ENCODE measurements around the gene GOLPH3.
"Not testable (repeated sequence)": the region's sequence is repeated elsewhere in the genome, so short reads cannot be mapped to it uniquely, and the experiment has no call there.

GOLPH3 gene

DNA sequence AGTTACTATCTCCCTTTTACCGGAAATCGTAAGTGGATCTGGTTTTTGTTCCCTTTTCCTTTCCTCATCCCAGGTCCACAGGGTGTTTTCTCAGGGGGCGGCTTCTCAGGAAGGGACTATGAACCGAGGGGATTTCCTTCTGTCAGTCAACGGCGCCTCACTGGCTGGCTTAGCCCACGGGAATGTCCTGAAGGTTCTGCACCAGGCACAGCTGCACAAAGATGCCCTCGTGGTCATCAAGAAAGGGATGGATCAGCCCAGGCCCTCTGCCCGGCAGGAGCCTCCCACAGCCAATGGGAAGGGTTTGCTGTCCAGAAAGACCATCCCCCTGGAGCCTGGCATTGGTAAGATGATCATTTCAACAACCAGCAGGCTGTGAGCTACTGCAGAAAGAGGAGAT, 75.8 kb downstream of the GOLPH3 start:
- no peak for DNase-seq

DNA sequence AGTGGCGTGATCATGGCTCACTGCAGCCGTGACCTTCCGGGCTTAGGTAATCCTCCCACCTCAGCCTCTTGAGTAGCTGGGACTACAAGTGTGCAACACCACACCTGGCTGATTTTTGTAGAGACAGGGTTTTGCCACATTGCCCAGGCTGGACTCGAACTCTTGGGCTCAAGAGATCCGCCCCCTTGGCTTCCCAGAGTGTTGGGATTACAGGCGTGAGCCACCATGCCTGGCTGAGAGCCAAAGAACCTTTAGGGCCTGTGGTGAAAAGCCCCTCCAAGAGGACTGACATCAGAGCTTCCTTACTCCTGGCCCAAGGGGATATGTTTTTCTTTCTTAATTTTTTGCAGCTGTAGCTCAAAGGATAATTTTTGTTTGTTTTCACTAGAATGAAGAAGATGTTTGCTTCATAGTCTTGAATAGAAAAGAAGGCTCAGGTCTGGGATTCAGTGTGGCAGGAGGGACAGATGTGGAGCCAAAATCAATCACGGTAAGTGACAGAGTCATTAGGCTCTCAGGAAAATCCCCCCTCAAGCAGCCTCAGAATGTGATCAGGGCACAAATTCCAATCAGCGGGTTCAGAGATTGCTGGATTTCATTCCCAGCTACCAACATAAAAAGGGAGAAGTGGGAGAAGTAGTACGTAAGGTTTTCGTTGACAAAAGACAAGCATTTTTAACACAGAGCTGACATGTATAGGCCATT, 77.1 kb downstream of the GOLPH3 start:
- DNase-seq, result no peak

DNA sequence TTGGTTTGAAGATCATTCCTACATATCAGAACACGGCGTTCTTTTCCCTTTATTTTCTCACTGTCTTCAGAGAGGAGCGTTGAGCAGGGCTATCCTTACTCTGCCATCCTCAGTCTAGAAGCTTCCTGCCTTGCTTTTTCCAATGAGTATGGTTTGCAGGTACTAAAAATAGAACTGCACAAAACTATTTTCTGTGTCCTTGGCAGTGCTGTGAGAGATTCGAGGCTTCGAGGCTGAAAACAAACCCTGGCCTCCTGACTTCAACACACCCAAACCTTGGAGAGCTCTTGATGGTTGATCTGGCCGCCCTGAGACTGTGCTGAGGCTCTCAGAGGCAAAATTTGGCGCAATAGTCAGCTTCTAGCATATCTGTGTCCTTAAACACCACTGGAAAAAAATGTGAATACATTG, 78.9 kb downstream of the GOLPH3 start:
- no peak for DNase-seq

DNA sequence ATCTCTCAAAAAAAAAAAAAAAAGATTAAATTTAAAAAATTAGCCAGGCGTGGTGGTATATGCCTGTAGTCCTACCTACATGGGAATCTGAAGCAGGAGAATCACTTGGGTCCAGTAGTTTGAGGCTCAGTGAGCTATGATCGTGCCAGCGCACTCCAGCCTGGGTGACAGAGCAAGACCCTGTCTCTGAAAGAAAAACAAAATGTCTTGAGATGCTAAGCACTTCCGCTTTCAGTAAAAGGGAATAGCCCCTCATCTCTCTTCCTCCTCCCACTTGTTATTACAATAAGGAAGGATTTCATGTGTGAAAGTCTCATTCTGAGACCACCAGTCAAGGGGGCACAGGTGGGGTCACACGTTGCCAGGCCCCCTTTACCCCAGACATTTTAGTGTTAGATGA, 79.4 kb downstream of the GOLPH3 start:
- DNase-seq, result no peak

DNA sequence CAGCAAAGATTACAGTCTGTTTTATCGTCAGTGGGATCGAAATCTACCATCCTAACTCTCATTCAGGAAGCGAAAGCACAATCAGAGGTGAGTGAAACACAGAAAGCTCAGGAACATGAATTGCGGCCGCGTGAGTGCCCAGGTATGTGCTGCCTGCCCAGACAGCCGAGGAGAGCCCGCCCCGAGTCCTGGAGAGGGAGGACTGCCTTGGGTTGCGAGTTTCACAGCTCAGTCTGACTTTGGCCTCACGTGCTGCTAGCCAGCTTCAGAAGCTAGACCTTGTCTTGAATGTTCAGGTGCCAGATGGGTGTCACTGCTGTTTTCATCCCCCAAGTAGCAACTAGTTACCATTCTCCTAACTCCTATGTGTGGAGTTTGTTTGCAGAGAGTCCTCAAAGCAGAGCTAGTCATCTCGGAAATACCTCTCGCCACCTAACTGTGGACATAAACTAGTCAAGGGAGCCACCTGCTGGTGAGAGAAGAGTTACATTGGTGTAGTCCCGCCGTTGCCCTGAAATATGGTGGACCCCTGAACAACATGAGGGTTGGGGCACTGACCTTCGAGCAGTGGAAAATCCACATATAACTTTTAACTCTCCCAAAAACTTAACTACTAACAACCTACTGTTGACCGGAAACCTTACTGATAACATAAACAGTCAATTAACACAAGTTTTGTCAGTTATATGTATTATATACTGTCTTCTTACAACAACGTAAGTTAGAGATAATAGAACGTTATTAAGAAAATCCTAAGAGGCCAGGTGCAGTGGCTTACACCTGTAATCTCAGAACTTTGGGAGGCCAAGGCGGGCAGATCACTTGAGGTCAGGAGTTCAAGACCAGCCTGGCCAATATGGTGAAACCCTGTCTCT, 80.9 kb downstream of the GOLPH3 start:
- peak; percentile 75 for DNase-seq

DNA sequence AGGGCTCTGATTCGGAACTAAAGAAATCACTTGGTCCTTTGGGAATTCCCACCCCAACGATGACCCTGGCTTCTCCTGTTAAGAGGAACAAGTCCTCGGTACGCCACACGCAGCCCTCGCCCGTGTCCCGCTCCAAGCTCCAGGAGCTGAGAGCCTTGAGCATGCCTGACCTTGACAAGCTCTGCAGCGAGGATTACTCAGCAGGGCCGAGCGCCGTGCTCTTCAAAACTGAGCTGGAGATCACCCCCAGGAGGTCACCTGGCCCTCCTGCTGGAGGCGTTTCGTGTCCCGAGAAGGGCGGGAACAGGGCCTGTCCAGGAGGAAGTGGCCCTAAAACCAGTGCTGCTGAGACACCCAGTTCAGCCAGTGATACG, 83.4 kb downstream of the GOLPH3 start:
- DNase-seq, result no peak

DNA sequence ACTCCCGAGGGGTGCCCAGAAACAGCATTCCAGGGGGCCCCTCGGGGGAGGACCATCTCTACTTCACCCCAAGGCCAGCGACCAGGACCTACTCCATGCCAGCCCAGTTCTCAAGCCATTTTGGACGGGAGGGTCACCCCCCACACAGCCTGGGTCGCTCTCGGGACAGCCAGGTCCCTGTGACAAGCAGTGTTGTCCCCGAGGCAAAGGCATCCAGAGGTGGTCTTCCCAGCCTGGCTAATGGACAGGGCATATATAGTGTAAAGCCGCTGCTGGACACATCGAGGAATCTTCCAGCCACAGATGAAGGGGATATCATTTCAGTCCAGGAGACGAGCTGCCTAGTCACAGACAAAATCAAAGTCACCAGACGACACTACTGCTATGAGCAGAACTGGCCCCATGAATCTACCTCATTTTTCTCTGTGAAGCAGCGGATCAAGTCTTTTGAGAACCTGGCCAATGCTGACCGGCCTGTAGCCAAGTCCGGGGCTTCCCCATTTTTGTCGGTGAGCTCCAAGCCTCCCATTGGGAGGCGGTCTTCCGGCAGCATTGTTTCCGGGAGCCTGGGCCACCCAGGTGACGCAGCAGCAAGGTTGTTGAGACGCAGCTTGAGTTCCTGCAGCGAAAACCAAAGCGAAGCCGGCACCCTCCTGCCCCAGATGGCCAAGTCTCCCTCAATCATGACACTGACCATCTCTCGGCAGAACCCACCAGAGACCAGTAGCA, 83.9 kb downstream of the GOLPH3 start:
- DNase-seq, result no peak

DNA sequence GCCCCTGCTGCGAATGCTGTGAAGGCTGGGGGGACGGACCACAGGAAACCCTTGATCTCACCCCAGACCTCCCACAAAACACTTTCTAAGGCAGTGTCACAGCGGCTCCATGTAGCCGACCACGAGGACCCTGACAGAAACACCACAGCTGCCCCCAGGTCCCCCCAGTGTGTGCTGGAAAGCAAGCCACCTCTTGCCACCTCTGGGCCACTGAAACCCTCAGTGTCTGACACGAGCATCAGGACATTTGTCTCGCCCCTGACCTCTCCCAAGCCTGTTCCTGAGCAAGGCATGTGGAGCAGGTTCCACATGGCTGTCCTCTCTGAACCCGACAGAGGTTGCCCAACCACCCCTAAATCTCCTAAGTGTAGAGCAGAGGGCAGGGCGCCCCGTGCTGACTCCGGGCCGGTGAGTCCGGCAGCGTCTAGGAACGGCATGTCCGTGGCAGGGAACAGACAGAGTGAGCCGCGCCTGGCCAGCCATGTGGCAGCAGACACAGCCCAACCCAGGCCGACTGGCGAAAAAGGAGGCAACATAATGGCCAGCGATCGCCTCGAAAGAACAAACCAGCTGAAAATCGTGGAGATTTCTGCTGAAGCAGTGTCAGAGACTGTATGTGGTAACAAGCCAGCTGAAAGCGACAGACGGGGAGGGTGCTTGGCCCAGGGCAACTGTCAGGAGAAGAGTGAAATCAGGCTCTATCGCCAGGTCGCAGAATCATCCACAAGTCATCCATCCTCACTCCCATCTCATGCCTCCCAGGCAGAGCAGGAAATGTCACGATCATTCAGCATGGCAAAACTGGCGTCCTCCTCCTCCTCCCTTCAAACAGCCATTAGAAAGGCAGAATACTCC, 84.7 kb downstream of the GOLPH3 start:
- no peak for DNase-seq

DNA sequence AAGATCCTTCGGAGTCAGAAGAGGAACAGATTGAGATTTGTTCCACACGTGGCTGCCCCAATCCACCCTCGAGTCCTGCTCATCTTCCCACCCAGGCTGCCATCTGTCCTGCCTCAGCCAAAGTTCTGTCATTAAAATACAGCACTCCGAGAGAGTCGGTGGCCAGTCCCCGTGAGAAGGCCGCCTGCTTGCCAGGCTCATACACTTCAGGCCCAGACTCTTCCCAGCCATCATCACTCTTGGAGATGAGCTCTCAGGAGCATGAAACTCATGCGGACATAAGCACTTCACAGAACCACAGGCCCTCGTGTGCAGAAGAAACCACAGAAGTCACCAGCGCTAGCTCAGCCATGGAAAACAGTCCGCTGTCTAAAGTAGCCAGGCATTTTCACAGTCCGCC, 85.9 kb downstream of the GOLPH3 start:
- no peak for DNase-seq

DNA sequence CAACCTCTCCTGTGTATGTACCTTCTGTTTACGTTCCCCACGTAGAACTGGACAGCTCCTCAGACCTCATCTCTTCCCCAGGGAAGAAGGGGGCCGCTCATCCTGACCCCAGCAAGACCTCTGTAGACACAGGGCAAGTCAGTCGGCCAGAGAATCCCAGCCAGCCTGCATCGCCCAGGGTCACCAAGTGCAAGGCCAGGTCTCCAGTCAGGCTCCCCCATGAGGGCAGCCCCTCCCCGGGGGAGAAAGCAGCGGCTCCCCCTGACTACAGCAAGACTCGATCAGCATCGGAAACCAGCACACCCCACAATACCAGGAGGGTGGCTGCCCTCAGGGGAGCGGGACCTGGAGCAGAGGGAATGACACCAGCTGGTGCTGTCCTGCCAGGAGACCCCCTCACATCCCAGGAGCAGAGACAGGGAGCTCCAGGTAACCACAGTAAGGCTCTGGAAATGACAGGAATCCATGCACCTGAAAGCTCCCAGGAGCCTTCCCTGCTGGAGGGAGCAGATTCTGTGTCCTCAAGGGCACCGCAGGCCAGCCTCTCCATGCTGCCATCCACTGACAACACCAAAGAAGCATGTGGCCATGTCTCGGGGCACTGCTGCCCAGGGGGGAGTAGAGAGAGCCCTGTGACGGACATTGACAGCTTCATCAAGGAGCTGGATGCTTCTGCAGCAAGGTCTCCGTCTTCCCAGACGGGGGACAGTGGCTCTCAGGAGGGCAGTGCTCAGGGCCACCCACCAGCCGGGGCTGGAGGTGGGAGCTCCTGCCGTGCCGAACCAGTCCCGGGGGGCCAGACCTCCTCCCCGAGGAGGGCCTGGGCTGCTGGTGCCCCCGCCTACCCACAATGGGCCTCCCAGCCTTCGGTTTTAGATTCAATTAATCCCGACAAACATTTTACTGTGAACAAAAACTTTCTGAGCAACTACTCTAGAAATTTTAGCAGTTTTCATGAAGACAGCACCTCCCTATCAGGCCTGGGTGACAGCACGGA, 86.7 kb downstream of the GOLPH3 start:
- DNase-seq, result no peak

DNA sequence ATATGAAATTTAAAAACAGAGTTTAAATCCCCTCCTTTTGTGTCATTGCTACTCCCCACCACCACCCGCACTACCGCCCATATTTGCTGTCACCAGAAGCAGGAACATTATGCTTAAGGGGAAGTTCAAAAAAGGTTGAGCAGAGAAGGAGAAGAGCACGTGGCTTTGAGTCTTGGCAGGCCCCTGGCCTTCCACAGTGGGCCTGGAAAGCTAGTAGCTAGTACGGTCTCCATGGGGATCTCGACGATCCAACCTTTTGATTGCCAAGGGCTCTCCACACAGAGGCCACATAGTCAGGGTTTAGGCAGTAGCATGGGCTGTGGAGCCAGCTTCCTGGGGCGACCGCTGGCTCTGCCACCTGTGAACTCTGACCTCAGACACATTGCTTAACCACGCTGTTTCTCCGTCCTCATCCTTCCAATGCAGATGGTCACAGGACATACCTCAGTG, 90.1 kb downstream of the GOLPH3 start:
- no peak for DNase-seq

DNA sequence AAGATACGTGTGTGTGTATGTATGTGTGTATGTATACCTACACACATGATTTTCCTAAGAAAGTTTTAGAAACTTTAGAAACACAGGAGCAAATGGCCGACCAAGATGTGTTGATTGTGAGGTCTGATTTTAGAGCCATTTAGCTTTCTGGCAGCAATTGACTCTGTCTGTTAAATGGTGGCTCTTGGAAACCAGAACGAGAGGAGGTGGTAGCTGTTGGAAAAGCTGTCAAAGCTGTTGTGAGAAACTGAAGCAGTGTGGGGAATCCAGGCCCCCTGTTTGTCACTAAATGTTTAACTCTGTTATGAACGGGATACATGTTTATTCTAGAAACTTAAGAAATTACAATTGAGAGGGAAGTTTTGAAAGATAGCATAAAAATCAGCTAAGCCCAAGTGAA, 91.4 kb downstream of the GOLPH3 start:
- no peak for DNase-seq

DNA sequence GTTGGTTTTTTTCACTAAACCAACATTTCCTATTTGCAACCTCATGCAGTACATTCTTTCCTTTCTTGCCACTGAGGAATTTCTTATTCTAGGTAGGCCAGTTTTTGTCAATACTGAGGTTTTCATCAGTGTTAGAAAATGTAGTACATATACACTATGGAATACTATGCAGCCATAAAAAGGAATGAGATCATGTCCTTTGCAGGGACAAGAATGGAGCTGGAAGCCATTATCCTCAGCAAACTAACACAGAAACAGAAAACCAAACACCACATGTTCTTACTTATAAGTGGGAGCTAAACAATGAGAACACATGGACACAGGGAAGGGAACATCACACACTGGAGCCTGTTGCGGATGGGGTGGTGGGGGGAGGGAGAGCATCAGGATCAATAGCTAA, 93.6 kb downstream of the GOLPH3 start:
- DNase-seq, result not testable (repeated sequence)

DNA sequence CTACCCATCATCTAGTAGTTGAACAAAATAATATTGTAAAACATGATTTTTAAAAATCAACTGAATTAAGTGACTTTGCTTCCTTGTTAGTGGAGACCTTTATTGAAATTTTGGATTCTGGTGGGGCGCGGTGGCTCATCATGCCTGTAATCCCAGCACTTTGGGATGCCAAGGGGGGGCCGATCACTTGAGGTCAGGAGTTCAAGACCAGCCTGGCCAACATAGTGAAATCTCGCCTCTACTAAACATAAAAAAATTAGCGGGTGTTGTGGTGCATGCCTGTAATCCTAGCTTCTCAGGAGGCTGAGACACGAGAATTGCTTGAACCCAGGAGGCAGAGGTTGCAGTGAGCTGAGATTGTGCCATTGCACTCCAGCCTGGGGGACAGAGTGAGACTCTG, 95.3 kb downstream of the GOLPH3 start:
- not testable (repeated sequence) for DNase-seq

DNA sequence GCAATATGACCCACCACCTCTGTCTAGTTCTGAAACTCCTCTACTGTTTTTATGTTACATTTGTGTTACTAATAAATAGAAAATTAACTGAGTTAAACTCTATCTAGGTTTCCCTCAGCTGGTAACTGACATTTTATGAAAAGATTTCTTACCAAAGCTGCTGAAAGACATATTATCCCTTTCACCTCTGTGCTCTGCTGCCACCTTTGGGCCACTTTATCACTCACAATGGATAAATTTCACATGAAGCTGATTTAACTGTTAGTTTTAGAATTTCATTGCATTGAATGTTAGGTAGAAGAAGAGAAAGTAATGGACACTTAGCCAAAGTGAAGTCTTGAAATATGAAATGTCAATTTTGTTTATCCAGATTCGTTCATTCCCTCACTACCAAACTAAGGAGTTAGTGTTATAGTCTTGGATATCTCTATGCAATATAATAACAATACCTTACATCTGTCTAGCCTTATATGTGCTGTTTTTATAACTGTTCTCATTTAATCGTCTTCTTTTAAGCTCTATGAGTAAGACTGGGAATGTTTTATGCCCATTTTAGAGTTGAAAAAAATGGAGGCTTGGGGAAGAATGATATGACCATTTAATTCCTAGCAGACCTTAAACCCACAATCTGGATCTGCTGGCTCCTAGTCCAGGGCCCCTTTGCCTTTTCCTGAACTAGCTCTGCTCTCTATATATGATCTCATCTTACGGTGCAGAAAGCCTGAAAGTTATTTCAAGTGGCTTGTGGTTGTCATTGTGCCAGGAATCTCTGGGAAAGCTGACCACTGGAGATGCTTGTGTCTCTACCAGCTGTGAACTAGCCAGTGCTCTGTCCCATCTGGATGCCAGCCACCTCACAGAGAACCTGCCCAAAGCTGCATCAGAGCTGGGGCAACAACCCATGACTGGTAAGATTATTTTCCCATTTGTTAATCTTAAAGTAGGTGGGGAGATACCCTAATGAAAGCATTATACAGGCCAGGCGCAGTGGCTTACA, 97.1 kb downstream of the GOLPH3 start:
- DNase-seq, result peak; percentile 62

Data from CD4-positive, alpha-beta T cell treated with Interleukin-17A for 4 hours (primary cell).